Keratinocyte (primary cell): ENCODE results near the gene ABL2.
"Not testable (repeated sequence)": the region's sequence is repeated elsewhere in the genome, so short reads cannot be mapped to it uniquely, and the experiment has no call there.

Experiments used
- CTCF ChIP-seq, 3 experiments: IDR thresholded peaks in 1 of 3; conservative IDR thresholded peaks in 1 of 3; optimal IDR thresholded peaks in 1 of 3; 2 replicates in 2 of 3; 3 replicates in 1 of 3; pipeline versions ENCODE3 to v1.5.1; 2011; ENCODE audit warnings: low read length in 3 of 3, mild to moderate bottlenecking in 3 of 3, moderate library complexity in 2 of 3, control low read depth in 1 of 3, inconsistent platforms in 1 of 3; ENCODE audit not compliant: insufficient read depth in 2 of 3; ENCODE audit errors: extremely low read depth in 1 of 3
- EZH2 ChIP-seq: IDR thresholded peaks from one replicate; pipeline ENCODE4 v1.6.1; 2012; ENCODE audit warnings: inconsistent platforms, mild to moderate bottlenecking, low read length, moderate library complexity

GRCh38 chr1:179138755-179139154 is 90.7 kb downstream of the ABL2 start:
- not testable (repeated sequence) for TF ChIP-seq CTCF (optimal IDR thresholded peaks at IDR 0.05 in 1 of 3, IDR thresholded peaks at IDR 0.05 in 1 of 3, conservative IDR thresholded peaks at IDR 0.05 in 1 of 3; ENCODE audit: extremely low read depth in 1 of 3, insufficient read depth in 2 of 3, low read length in 3 of 3); EZH2
